HepG2 (cell line): Measurements from ENCODE around the gene ANKAR. TPM values are rescaled to one million over a fixed set of nuclear protein-coding genes. Genes with fewer than 3 reads are reported as not detected.

Experiments
- AKAP8 ChIP-seq: sonication (generic); formaldehyde crosslinking; IDR thresholded peaks from 2 replicates; pipeline ENCODE4 v1.5.1; 2020; ENCODE audit warnings: mild to moderate bottlenecking, missing genetic modification reagents
- BCL3 ChIP-seq: sonication (generic); formaldehyde crosslinking; IDR thresholded peaks from 2 replicates; pipeline ENCODE4 v1.5.1; 2020; ENCODE audit warnings: mild to moderate bottlenecking, missing genetic modification reagents, moderate library complexity
- DNMT3B ChIP-seq: conservative IDR thresholded peaks from 2 replicates; pipeline ENCODE4 v1.6.1; 2016; ENCODE audit warnings: missing biosample characterization, control low read depth
- E2F1 ChIP-seq: sonication (generic); formaldehyde crosslinking; IDR thresholded peaks from 2 replicates; pipeline ENCODE4 v1.5.0; 2020; ENCODE audit warnings: missing genetic modification reagents
- KLF13 ChIP-seq: sonication (generic); formaldehyde crosslinking; IDR thresholded peaks from 2 replicates; pipeline ENCODE4 v1.4.0; 2020; ENCODE audit warnings: mild to moderate bottlenecking, missing genetic modification reagents
- NFRKB ChIP-seq: fragments of 450-650 bp; IDR thresholded peaks from 2 replicates; pipeline ENCODE4 v1.6.1; 2017
- SMARCC2 ChIP-seq: fragments of 450-650 bp; IDR thresholded peaks from 2 replicates; pipeline ENCODE4 v1.6.1; 2017; ENCODE audit warnings: antibody characterized with exemption, mild to moderate bottlenecking
- SSRP1 ChIP-seq: IDR thresholded peaks from 2 replicates; pipeline ENCODE4 v1.6.1; 2016; ENCODE audit warnings: control low read depth
- ZHX2 ChIP-seq, 2 experiments: sonication (generic) in 1 of 2; formaldehyde crosslinking in 1 of 2; IDR thresholded peaks; 2 replicates each; pipeline versions ENCODE4 v1.6.1 to v1.9.0; 2014 to 2022; ENCODE audit warnings: antibody characterized with exemption in 1 of 2, borderline replicate concordance in 1 of 2, inconsistent platforms in 1 of 2, low read depth in 1 of 2, missing genetic modification reagents in 1 of 2
- polyA plus RNA-seq, 8 experiments: library from polyadenylated mRNA; depleted of rRNA in 3 of 8; stranded (reverse) in 7 of 8; unstranded in 1 of 8; fragments of >200 nt; fragmentation: Illumina TruSeq in 4 of 8; extraction: Trizol in 4 of 8; gene quantifications; 2 replicates each; pipeline versions ENCODE4 v1.2.1 to v1.2.3, GENCODE V29; 2011 to 2016; ENCODE audit warnings: low read depth in 4 of 8, missing spikeins in 1 of 8, mixed read lengths in 1 of 8; ENCODE audit not compliant: insufficient read depth in 1 of 8
- total RNA-seq, 5 experiments: library from RNA; depleted of rRNA; stranded (reverse); fragments of >200 nt; fragmentation: Illumina TruSeq; extraction: Trizol; gene quantifications; 2 replicates each; pipeline ENCODE4 v1.2.3, GENCODE V29; 2016; ENCODE audit warnings: low read depth in 1 of 5
- TF ChIP-seq, protein P1 (sequence below), 2 experiments: sonication (generic) in 1 of 2; formaldehyde crosslinking in 1 of 2; IDR thresholded peaks; 2 replicates each; pipeline versions ENCODE4 v1.4.0 to v1.6.1; 2018 to 2020; ENCODE audit warnings: missing genetic modification reagents in 2 of 2, borderline replicate concordance in 1 of 2, low read depth in 1 of 2, mild to moderate bottlenecking in 1 of 2, missing biosample characterization in 1 of 2
- TF ChIP-seq, protein P2 (sequence below): fragments of 450-650 bp; IDR thresholded peaks from 2 replicates; pipeline ENCODE4 v1.6.1; 2017; ENCODE audit warnings: mild to moderate bottlenecking
- TF ChIP-seq, protein P3 (sequence below): sonication (generic); formaldehyde crosslinking; IDR thresholded peaks from 2 replicates; pipeline ENCODE4 v1.8.0; 2022; ENCODE audit warnings: missing genetic modification reagents, low read depth, mild to moderate bottlenecking, borderline replicate concordance

ANKAR gene
- total and polyA plus RNA-seq, 2 of the 13 experiments (the other 11 are each of a cell fraction or from before 2014, with no cell fraction given), result 3.6 to 5.0 TPM

- peak; percentile 99 for TF ChIP-seq BCL3 (CRISPR knock-in tag)
- TF ChIP-seq, protein P1, sequence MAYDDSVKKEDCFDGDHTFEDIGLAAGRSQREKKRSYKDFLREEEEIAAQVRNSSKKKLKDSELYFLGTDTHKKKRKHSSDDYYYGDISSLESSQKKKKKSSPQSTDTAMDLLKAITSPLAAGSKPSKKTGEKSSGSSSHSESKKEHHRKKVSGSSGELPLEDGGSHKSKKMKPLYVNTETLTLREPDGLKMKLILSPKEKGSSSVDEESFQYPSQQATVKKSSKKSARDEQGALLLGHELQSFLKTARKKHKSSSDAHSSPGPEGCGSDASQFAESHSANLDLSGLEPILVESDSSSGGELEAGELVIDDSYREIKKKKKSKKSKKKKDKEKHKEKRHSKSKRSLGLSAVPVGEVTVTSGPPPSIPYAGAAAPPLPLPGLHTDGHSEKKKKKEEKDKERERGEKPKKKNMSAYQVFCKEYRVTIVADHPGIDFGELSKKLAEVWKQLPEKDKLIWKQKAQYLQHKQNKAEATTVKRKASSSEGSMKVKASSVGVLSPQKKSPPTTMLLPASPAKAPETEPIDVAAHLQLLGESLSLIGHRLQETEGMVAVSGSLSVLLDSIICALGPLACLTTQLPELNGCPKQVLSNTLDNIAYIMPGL (CRISPR knock-in tag; IDR thresholded peaks at IDR 0.05; ENCODE audit: borderline replicate concordance in 1 of 2, low read depth in 1 of 2), result peak; percentile 100
- TF ChIP-seq, protein P2, sequence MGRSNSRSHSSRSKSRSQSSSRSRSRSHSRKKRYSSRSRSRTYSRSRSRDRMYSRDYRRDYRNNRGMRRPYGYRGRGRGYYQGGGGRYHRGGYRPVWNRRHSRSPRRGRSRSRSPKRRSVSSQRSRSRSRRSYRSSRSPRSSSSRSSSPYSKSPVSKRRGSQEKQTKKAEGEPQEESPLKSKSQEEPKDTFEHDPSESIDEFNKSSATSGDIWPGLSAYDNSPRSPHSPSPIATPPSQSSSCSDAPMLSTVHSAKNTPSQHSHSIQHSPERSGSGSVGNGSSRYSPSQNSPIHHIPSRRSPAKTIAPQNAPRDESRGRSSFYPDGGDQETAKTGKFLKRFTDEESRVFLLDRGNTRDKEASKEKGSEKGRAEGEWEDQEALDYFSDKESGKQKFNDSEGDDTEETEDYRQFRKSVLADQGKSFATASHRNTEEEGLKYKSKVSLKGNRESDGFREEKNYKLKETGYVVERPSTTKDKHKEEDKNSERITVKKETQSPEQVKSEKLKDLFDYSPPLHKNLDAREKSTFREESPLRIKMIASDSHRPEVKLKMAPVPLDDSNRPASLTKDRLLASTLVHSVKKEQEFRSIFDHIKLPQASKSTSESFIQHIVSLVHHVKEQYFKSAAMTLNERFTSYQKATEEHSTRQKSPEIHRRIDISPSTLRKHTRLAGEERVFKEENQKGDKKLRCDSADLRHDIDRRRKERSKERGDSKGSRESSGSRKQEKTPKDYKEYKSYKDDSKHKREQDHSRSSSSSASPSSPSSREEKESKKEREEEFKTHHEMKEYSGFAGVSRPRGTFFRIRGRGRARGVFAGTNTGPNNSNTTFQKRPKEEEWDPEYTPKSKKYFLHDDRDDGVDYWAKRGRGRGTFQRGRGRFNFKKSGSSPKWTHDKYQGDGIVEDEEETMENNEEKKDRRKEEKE, result no peak
- no peak for TF ChIP-seq KLF13
- no peak for TF ChIP-seq SSRP1
- TF ChIP-seq DNMT3B (CRISPR knock-in tag), result peak; percentile 97; the same call in 1 of the 2 replicates
- no peak; the same call in 1 of the 2 replicates for TF ChIP-seq ZHX2 (IDR thresholded peaks at IDR 0.05; ENCODE audit: low read depth)
- peak; percentile 84; the same call in 1 of the 2 replicates for TF ChIP-seq ZHX2 (CRISPR knock-in tag; IDR thresholded peaks at IDR 0.05; ENCODE audit: borderline replicate concordance)
- TF ChIP-seq, protein P3, sequence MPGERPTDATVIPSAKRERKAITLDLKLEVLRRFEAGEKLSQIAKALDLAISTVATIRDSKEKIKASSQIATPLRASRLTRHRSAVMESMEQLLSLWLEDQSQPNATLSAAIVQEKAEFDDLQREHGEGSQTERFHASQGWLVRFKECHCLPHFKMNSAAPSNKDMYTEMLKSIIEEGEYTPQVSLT (CRISPR knock-in tag), result peak; percentile 91; the same call in 1 of the 2 replicates
- TF ChIP-seq SMARCC2, result no peak
- no peak for TF ChIP-seq NFRKB
- peak; percentile 91 for TF ChIP-seq AKAP8 (CRISPR knock-in tag)
- TF ChIP-seq E2F1, result peak; percentile 88
Observed at GRCh38 chr2:189674374-189675112, at the start of gene ANKAR (continued).
